Stomach (tissue), 4 donors: Measurements from ENCODE around the gene AIFM3.

Experiments used
- EP300 ChIP-seq: sonication (generic); formaldehyde crosslinking; IDR thresholded peaks from one replicate; pipeline ENCODE4 v1.6.1; 2017; ENCODE audit warnings: antibody characterized with exemption
- POLR2A ChIP-seq, 4 donors: fragments of 450-650 bp; IDR thresholded peaks; one replicate each; pipeline ENCODE4 v1.6.1; 2016; ENCODE audit warnings: antibody characterized with exemption in 4 of 4, control low read depth in 2 of 4, mild to moderate bottlenecking in 1 of 4, moderate library complexity in 1 of 4
- TF ChIP-seq, protein P1 (sequence below), 7 experiments: fragments of 450-650 bp in 4 of 7; fragments of 200-600 bp in 3 of 7; sonication (generic) in 3 of 7; IDR thresholded peaks; one replicate each; pipeline ENCODE4 v1.5.1; 2016 to 2019; ENCODE audit warnings: antibody characterized with exemption in 7 of 7, control low read depth in 2 of 7, mild to moderate bottlenecking in 1 of 7

DNA sequence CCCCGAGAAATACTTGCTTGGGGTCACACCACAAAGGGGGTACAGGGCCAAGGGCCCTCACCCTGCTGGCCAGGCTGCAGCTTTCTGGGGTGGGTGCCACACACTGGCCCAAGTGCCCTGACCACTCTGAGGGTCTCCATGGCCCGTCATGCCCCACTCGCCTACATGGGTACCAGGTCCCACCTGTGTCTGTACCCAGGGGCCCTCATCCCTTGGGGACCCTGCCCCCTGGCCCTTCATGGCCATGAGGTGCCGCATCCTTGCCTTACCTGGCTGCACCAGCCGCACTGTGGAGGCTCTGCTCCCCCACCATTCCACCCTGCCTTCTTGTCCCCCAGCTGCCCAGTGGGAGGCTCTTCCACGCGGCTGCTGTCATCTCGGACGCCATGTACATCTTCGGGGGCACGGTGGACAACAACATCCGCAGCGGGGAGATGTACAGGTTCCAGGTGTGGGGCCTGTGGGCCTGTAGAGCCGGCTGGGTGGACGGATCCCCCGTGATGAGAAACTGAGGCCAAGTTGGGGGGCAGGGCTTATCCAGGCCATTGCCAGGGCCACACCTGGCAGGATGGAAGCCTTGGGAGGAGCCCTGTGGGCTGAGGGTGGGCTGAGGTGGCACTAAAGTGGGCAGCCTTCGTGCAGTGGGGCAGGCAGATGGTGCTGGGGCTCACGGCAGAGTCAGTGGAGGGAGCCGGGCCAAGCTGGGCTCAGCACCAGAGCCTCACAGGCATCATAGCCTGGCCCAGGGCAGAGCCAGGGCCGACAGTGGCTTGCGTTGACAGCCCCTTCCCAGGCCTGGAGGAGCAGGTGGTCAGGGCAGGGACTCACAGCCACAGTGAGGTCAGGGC lies 25.6 kb downstream of the AIFM3 start:
- no peak for TF ChIP-seq POLR2A (IDR thresholded peaks at IDR 0.05)
- TF ChIP-seq, protein P1, sequence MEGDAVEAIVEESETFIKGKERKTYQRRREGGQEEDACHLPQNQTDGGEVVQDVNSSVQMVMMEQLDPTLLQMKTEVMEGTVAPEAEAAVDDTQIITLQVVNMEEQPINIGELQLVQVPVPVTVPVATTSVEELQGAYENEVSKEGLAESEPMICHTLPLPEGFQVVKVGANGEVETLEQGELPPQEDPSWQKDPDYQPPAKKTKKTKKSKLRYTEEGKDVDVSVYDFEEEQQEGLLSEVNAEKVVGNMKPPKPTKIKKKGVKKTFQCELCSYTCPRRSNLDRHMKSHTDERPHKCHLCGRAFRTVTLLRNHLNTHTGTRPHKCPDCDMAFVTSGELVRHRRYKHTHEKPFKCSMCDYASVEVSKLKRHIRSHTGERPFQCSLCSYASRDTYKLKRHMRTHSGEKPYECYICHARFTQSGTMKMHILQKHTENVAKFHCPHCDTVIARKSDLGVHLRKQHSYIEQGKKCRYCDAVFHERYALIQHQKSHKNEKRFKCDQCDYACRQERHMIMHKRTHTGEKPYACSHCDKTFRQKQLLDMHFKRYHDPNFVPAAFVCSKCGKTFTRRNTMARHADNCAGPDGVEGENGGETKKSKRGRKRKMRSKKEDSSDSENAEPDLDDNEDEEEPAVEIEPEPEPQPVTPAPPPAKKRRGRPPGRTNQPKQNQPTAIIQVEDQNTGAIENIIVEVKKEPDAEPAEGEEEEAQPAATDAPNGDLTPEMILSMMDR (IDR thresholded peaks at IDR 0.05) = no peak
- TF ChIP-seq EP300 = no peak
